ENCODE data around the gene RBM15.

DNA sequence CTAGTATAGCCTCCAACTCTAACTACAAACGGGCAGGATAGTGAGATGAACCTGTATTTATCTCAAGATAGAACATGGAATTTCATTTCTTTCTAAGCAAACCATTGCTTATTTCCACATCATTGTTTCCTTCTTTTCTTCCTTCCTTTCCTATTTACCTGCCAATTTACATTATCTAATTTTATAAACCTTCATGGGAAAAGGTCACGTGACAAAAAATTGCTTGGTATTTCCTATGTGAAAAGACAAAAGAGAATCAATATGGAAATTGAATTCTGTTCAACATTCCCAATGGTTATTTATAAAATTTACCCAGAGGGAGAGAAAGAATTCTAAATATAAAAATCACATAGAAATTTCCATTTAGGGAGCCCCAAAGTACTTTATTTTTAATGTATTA is 22.4 kb upstream of the RBM15 start:
- no peak for TF ChIP-seq CTCF (IDR thresholded peaks at IDR 0.05)
- TF ChIP-seq POLR2A (IDR thresholded peaks at IDR 0.05): no peak

Data from adrenal gland (tissue), 5 donors.